ENCODE results near the gene DLG2.

DNA sequence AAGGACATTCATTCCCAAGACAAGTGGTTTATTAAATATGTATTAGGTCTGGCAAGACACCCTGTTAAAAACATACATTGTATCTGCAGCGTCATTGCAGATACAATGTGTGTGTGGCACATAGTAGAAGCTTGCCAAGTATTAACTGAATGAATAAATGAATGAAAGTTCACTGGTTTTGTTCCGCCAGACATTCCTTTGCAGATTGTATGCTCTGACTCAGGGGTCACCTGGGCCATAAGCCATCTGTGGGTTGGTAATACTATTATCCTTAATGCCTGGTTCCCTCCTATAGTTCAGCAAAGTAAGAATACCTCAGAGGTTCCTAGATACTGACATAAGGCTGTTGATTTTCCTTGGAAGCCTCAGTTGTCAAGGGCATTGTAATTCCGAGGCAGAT lies 1963.7 kb downstream of the DLG2 start:
- no peak for TF ChIP-seq EZH2 (IDR thresholded peaks at IDR 0.05; ENCODE audit: borderline replicate concordance, low read depth, low read length)
- TF ChIP-seq SMC3 (conservative IDR thresholded peaks at IDR 0.05; ENCODE audit: insufficient read depth, low read depth, low read length): no peak
- TF ChIP-seq SNRNP70 (optimal IDR thresholded peaks at IDR 0.05; ENCODE audit: low read depth, low read length): no peak
- TF ChIP-seq, protein P1, sequence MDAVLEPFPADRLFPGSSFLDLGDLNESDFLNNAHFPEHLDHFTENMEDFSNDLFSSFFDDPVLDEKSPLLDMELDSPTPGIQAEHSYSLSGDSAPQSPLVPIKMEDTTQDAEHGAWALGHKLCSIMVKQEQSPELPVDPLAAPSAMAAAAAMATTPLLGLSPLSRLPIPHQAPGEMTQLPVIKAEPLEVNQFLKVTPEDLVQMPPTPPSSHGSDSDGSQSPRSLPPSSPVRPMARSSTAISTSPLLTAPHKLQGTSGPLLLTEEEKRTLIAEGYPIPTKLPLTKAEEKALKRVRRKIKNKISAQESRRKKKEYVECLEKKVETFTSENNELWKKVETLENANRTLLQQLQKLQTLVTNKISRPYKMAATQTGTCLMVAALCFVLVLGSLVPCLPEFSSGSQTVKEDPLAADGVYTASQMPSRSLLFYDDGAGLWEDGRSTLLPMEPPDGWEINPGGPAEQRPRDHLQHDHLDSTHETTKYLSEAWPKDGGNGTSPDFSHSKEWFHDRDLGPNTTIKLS (IDR thresholded peaks at IDR 0.05; ENCODE audit: borderline replicate concordance, low read depth): no peak
- no peak for TF ChIP-seq JUND (IDR thresholded peaks at IDR 0.05; ENCODE audit: borderline replicate concordance, low read depth, low read length)
- no peak for TF ChIP-seq JUND (tag; IDR thresholded peaks at IDR 0.05; ENCODE audit: borderline replicate concordance, low read depth, low read length)
- TF ChIP-seq TGIF2 (CRISPR knock-in tag; IDR thresholded peaks at IDR 0.05): no peak
- TF ChIP-seq, protein P2, sequence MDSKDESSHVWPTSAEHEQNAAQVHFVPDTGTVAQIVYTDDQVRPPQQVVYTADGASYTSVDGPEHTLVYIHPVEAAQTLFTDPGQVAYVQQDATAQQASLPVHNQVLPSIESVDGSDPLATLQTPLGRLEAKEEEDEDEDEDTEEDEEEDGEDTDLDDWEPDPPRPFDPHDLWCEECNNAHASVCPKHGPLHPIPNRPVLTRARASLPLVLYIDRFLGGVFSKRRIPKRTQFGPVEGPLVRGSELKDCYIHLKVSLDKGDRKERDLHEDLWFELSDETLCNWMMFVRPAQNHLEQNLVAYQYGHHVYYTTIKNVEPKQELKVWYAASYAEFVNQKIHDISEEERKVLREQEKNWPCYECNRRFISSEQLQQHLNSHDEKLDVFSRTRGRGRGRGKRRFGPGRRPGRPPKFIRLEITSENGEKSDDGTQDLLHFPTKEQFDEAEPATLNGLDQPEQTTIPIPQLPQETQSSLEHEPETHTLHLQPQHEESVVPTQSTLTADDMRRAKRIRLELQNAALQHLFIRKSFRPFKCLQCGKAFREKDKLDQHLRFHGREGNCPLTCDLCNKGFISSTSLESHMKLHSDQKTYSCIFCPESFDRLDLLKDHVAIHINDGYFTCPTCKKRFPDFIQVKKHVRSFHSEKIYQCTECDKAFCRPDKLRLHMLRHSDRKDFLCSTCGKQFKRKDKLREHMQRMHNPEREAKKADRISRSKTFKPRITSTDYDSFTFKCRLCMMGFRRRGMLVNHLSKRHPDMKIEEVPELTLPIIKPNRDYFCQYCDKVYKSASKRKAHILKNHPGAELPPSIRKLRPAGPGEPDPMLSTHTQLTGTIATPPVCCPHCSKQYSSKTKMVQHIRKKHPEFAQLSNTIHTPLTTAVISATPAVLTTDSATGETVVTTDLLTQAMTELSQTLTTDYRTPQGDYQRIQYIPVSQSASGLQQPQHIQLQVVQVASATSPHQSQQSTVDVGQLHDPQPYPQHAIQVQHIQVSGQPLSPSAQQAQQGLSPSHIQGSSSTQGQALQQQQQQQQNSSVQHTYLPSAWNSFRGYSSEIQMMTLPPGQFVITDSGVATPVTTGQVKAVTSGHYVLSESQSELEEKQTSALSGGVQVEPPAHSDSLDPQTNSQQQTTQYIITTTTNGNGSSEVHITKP (IDR thresholded peaks at IDR 0.05; ENCODE audit: partially characterized antibody): no peak
- no peak for TF ChIP-seq CBFA2T3 (IDR thresholded peaks at IDR 0.05)
- no peak for TF ChIP-seq TRIM28 (IDR thresholded peaks at IDR 0.05)
- no peak for TF ChIP-seq TAF9B (IDR thresholded peaks at IDR 0.05; ENCODE audit: partially characterized antibody)
- TF ChIP-seq, protein P3, sequence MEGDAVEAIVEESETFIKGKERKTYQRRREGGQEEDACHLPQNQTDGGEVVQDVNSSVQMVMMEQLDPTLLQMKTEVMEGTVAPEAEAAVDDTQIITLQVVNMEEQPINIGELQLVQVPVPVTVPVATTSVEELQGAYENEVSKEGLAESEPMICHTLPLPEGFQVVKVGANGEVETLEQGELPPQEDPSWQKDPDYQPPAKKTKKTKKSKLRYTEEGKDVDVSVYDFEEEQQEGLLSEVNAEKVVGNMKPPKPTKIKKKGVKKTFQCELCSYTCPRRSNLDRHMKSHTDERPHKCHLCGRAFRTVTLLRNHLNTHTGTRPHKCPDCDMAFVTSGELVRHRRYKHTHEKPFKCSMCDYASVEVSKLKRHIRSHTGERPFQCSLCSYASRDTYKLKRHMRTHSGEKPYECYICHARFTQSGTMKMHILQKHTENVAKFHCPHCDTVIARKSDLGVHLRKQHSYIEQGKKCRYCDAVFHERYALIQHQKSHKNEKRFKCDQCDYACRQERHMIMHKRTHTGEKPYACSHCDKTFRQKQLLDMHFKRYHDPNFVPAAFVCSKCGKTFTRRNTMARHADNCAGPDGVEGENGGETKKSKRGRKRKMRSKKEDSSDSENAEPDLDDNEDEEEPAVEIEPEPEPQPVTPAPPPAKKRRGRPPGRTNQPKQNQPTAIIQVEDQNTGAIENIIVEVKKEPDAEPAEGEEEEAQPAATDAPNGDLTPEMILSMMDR (IDR thresholded peaks at IDR 0.05 in 2 of 3, conservative IDR thresholded peaks at IDR 0.05 in 1 of 3; ENCODE audit: insufficient read depth in 2 of 3, low read depth in 1 of 3, low read length in 3 of 3): no peak
- TF ChIP-seq HDAC8 (tag; IDR thresholded peaks at IDR 0.05): no peak
- no peak for TF ChIP-seq TBL1XR1 (IDR thresholded peaks at IDR 0.05; ENCODE audit: low read length in 2 of 2)
- TF ChIP-seq, protein P4, sequence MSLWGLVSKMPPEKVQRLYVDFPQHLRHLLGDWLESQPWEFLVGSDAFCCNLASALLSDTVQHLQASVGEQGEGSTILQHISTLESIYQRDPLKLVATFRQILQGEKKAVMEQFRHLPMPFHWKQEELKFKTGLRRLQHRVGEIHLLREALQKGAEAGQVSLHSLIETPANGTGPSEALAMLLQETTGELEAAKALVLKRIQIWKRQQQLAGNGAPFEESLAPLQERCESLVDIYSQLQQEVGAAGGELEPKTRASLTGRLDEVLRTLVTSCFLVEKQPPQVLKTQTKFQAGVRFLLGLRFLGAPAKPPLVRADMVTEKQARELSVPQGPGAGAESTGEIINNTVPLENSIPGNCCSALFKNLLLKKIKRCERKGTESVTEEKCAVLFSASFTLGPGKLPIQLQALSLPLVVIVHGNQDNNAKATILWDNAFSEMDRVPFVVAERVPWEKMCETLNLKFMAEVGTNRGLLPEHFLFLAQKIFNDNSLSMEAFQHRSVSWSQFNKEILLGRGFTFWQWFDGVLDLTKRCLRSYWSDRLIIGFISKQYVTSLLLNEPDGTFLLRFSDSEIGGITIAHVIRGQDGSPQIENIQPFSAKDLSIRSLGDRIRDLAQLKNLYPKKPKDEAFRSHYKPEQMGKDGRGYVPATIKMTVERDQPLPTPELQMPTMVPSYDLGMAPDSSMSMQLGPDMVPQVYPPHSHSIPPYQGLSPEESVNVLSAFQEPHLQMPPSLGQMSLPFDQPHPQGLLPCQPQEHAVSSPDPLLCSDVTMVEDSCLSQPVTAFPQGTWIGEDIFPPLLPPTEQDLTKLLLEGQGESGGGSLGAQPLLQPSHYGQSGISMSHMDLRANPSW (CRISPR knock-in tag; IDR thresholded peaks at IDR 0.05): no peak

Data from K562 (cell line).